Astrocyte (in vitro differentiated cells and primary cell): ENCODE measurements around the gene GPBAR1. TPM values are rescaled to one million over a fixed set of nuclear protein-coding genes. Genes with fewer than 3 reads are reported as not detected.
A peak's percentile ranks its signal among the peaks of the same experiment; 100 is the strongest.

ENCODE experiments used
- DNase-seq: peaks from one replicate; pipeline ENCODE4 v3.0.0-alpha.2; 2010; ENCODE audit warnings: low read depth
- FAIRE-seq: peaks from 2 replicates; lab custom pipeline; 2011; peaks lifted over from hg19 to GRCh38; lab: Jason Lieb, UNC
- H2AFZ ChIP-seq: 2 replicates; pipeline ENCODE4 v1.6.0; 2012; ENCODE audit warnings: low read depth, low read length, inconsistent platforms
- H3K27ac ChIP-seq: 2 replicates; pipeline ENCODE4 v1.5.1; 2011; ENCODE audit warnings: low read depth, low read length, inconsistent platforms
- H3K27me3 ChIP-seq: 2 replicates; pipeline ENCODE4 v1.6.0; 2011; ENCODE audit warnings: low read length, inconsistent platforms; ENCODE audit not compliant: insufficient read depth
- H3K36me3 ChIP-seq: 2 replicates; pipeline ENCODE4 v1.5.1; 2011; ENCODE audit warnings: low read length, inconsistent platforms; ENCODE audit not compliant: insufficient read depth
- H3K4me1 ChIP-seq: 2 replicates; pipeline ENCODE4 v1.5.1; 2011; ENCODE audit warnings: low read length, inconsistent platforms; ENCODE audit not compliant: insufficient read depth
- H3K4me2 ChIP-seq: 2 replicates; pipeline ENCODE4 v1.6.0; 2012; ENCODE audit warnings: low read length, inconsistent platforms
- H3K4me3 ChIP-seq: 2 replicates; pipeline ENCODE4 v1.5.1; 2011; ENCODE audit warnings: low read depth, mild to moderate bottlenecking, low read length, inconsistent platforms; ENCODE audit not compliant: insufficient read depth
- H3K79me2 ChIP-seq: 2 replicates; pipeline ENCODE4 v1.6.0; 2012; ENCODE audit warnings: mild to moderate bottlenecking, low read length, inconsistent platforms; ENCODE audit not compliant: insufficient read depth
- H3K9ac ChIP-seq: 2 replicates; pipeline ENCODE4 v1.6.0; 2012; ENCODE audit warnings: mild to moderate bottlenecking, low read length, inconsistent platforms
- H3K9me3 ChIP-seq: 2 replicates; pipeline ENCODE4 v1.5.1; 2012; ENCODE audit warnings: low read depth, mild to moderate bottlenecking, low read length, inconsistent platforms; ENCODE audit not compliant: insufficient read depth
- H4K20me1 ChIP-seq: 2 replicates; pipeline ENCODE4 v1.6.0; 2012; ENCODE audit warnings: low read length, inconsistent platforms; ENCODE audit not compliant: insufficient read depth
- H3K27ac Mint-ChIP-seq: one replicate; pipeline ENCODE4 v1.8.0; 2021; ENCODE audit warnings: mild to moderate bottlenecking, mixed read lengths; ENCODE audit not compliant: unreplicated experiment
- H3K27me3 Mint-ChIP-seq: one replicate; pipeline ENCODE4 v1.8.0; 2021; ENCODE audit warnings: low read depth, mixed read lengths; ENCODE audit not compliant: unreplicated experiment
- H3K36me3 Mint-ChIP-seq: one replicate; pipeline ENCODE4 v1.8.0; 2021; ENCODE audit warnings: low read depth, mixed read lengths; ENCODE audit not compliant: unreplicated experiment
- H3K4me1 Mint-ChIP-seq: one replicate; pipeline ENCODE4 v1.8.0; 2021; ENCODE audit warnings: low read depth, mixed read lengths; ENCODE audit not compliant: unreplicated experiment
- H3K4me3 Mint-ChIP-seq: one replicate; pipeline ENCODE4 v1.8.0; 2021; ENCODE audit warnings: mild to moderate bottlenecking, moderate library complexity, mixed read lengths; ENCODE audit not compliant: unreplicated experiment
- H3K9me3 Mint-ChIP-seq: one replicate; pipeline ENCODE4 v1.8.0; 2021; ENCODE audit warnings: mild to moderate bottlenecking, mixed read lengths; ENCODE audit not compliant: unreplicated experiment
- CTCF ChIP-seq: IDR thresholded peaks from 2 replicates; pipeline ENCODE4 v1.5.1; 2011; ENCODE audit warnings: low read depth, mild to moderate bottlenecking, inconsistent platforms, low read length, moderate library complexity; ENCODE audit not compliant: insufficient read depth
- EZH2 ChIP-seq: IDR thresholded peaks from 2 replicates; pipeline ENCODE4 v1.6.1; 2012; ENCODE audit warnings: mild to moderate bottlenecking, low read length, inconsistent platforms; ENCODE audit not compliant: insufficient read depth
- total RNA-seq: library from RNA; stranded (reverse); gene quantifications from 2 replicates; pipeline ENCODE4 v1.2.1, GENCODE V29; 2021

GPBAR1 gene
- total RNA-seq, 1 donor from 2014 or later = 0.70 TPM

- Mint-ChIP-seq H3K27me3 (no peaks in the 10 kb centered on the region), H3K27ac (peak overlapping the region; percentile 15), H3K36me3 (peaks cover 23% of the 10 kb centered on the region), H3K4me1 (peaks cover 74% of the 10 kb centered on the region), H3K4me3 (peak overlapping the region; percentile 2), H3K9me3 (no peaks in the 10 kb centered on the region)
- TF ChIP-seq CTCF = no peak
- no peak for TF ChIP-seq EZH2
- Histone ChIP-seq H2AFZ (no peak overlapping the region), H3K27me3 (no peaks in the 10 kb centered on the region), H3K9ac (no peak overlapping the region), H3K4me1 (peaks cover 52% of the 10 kb centered on the region), H3K36me3 (peaks cover 63% of the 10 kb centered on the region), H3K27ac (no peak overlapping the region), H3K79me2 (peaks cover 84% of the 10 kb centered on the region), H3K9me3 (no peaks in the 10 kb centered on the region), H3K4me2 (no peak overlapping the region), H3K4me3 (no peak overlapping the region), H4K20me1 (peaks cover 74% of the 10 kb centered on the region)
- FAIRE-seq = no peak
- DNase-seq = no peak
Measured at GRCh38 chr2:218224186-218224585, 36.6 kb upstream of the GPBAR1 start.

GRCh38 chr2:218226903-218227302 lies 33.9 kb upstream of the GPBAR1 start:
- Mint-ChIP-seq H3K4me1 (peaks cover 70% of the 10 kb centered on the region), H3K27ac (peak overlapping the region; percentile 7), H3K4me3 (no peak overlapping the region), H3K36me3 (peaks cover 32% of the 10 kb centered on the region), H3K9me3 (no peaks in the 10 kb centered on the region), H3K27me3 (no peaks in the 10 kb centered on the region)
- H3K4me3 ChIP-seq = no peak overlapping the region
- H3K27me3 ChIP-seq = no peaks in the 10 kb centered on the region
- TF ChIP-seq CTCF = no peak
- no peak for TF ChIP-seq EZH2
- FAIRE-seq (no peak), DNase-seq (no peak)
- no peak overlapping the region for H3K9ac ChIP-seq
- H3K27ac ChIP-seq = no peak overlapping the region
- peaks cover 49% of the 10 kb centered on the region for H3K4me1 ChIP-seq
- H2AFZ ChIP-seq = no peak overlapping the region
- peaks cover 75% of the 10 kb centered on the region for H3K79me2 ChIP-seq
- H3K9me3 ChIP-seq = no peaks in the 10 kb centered on the region
- H4K20me1 ChIP-seq = peaks cover 46% of the 10 kb centered on the region
- H3K4me2 ChIP-seq = no peak overlapping the region
- peaks cover 67% of the 10 kb centered on the region for H3K36me3 ChIP-seq

- DNase-seq (no peak), FAIRE-seq (no peak)
- H2AFZ ChIP-seq = no peak overlapping the region
- H3K9me3 Mint-ChIP-seq = no peaks in the 10 kb centered on the region
- H3K79me2 ChIP-seq = peaks cover 71% of the 10 kb centered on the region
- peaks cover 55% of the 10 kb centered on the region for H3K4me1 Mint-ChIP-seq
- H3K9me3 ChIP-seq = no peaks in the 10 kb centered on the region
- H3K27ac ChIP-seq = peak overlapping the region; percentile 38
- H3K4me3 Mint-ChIP-seq = no peak overlapping the region
- H3K36me3 ChIP-seq = peaks cover 69% of the 10 kb centered on the region
- peak overlapping the region; percentile 76 for H3K27ac Mint-ChIP-seq
- H3K4me2 ChIP-seq = peak overlapping the region; percentile 34
- H3K36me3 Mint-ChIP-seq = peaks cover 37% of the 10 kb centered on the region
- TF ChIP-seq EZH2 (no peak), CTCF (no peak)
- no peaks in the 10 kb centered on the region for H3K27me3 ChIP-seq
- peak overlapping the region; percentile 21 for H3K9ac ChIP-seq
- no peaks in the 10 kb centered on the region for H3K27me3 Mint-ChIP-seq
- H4K20me1 ChIP-seq = peaks cover 39% of the 10 kb centered on the region
- H3K4me3 ChIP-seq = no peak overlapping the region
- H3K4me1 ChIP-seq = peaks cover 34% of the 10 kb centered on the region
Measured at GRCh38 chr2:218228366-218229090, 32.3 kb upstream of the GPBAR1 start.
